SW 1271 (cell line): ENCODE results near the gene RHD.
A peak's percentile ranks its signal among the peaks of the same experiment; 100 is the strongest.
"Not testable (repeated sequence)": the region's sequence is repeated elsewhere in the genome, so short reads cannot be mapped to it uniquely, and the experiment has no call there.

ENCODE experiments used
- DNase-seq, 2 experiments: peaks; one replicate each; lab custom pipeline; 2025; lab: John Stamatoyannopoulos, UW

The RHD gene

GRCh38 chr1:25308168-25308567 lies 35.9 kb downstream of the RHD start:
- not testable (repeated sequence) for DNase-seq

GRCh38 chr1:25309085-25309484 lies 36.8 kb downstream of the RHD start:
- DNase-seq, result not testable (repeated sequence)

GRCh38 chr1:25309486-25309885 lies 37.2 kb downstream of the RHD start:
- DNase-seq, result not testable (repeated sequence)

- DNase-seq, result not testable (repeated sequence)
Measured at GRCh38 chr1:25312806-25313470, 40.6 kb downstream of the RHD start.

- not testable (repeated sequence) for DNase-seq
Measured at GRCh38 chr1:25320314-25320938, 48.1 kb downstream of the RHD start.

- not testable (repeated sequence) for DNase-seq
Measured at GRCh38 chr1:25322127-25322526, 49.8 kb downstream of the RHD start.

GRCh38 chr1:25324407-25324806 lies 52.1 kb downstream of the RHD start:
- not testable (repeated sequence) for DNase-seq

- DNase-seq, result not testable (repeated sequence)
Measured at GRCh38 chr1:25327864-25328790, 55.8 kb downstream of the RHD start.

GRCh38 chr1:25328791-25329185 lies 56.5 kb downstream of the RHD start:
- DNase-seq, result not testable (repeated sequence)

GRCh38 chr1:25329336-25329735 lies 57.0 kb downstream of the RHD start:
- not testable (repeated sequence) for DNase-seq

- DNase-seq, result not testable (repeated sequence)
Measured at GRCh38 chr1:25329950-25330349, 57.6 kb downstream of the RHD start.

- not testable (repeated sequence) for DNase-seq
Measured at GRCh38 chr1:25336922-25337354, 64.6 kb downstream of the RHD start.

GRCh38 chr1:25337483-25338187 lies 65.3 kb downstream of the RHD start:
- DNase-seq, result not testable (repeated sequence)

- peak; percentile 20 to 67 for DNase-seq
Measured at GRCh38 chr1:25338188-25338981, 66.1 kb downstream of the RHD start, which contains the start of gene TMEM50A. Gene TMEM50A (plus strand): TSS chr1:25338334. CDS start chr1:25340487, 2,153 bp downstream.

- no peak for DNase-seq
Measured at GRCh38 chr1:25338986-25339385, 66.7 kb downstream of the RHD start.

GRCh38 chr1:25341746-25342145 lies 69.4 kb downstream of the RHD start:
- no peak for DNase-seq

GRCh38 chr1:25342846-25343245 lies 70.5 kb downstream of the RHD start:
- DNase-seq, result no peak

GRCh38 chr1:25343872-25344271 lies 71.6 kb downstream of the RHD start:
- DNase-seq, result no peak

GRCh38 chr1:25347556-25347955 lies 75.2 kb downstream of the RHD start:
- no peak for DNase-seq

GRCh38 chr1:25349606-25350005 lies 77.3 kb downstream of the RHD start:
- DNase-seq, result no peak

GRCh38 chr1:25355841-25356395 lies 83.6 kb downstream of the RHD start:
- DNase-seq, result no peak
